A549 (cell line): Measurements from ENCODE around the gene PAFAH2. TPM values are rescaled to one million over a fixed set of nuclear protein-coding genes. Genes with fewer than 3 reads are reported as not detected.

Source experiments
- ATAC-seq, 2 experiments: fragments of 200-7000 bp in 1 of 2; fragments of >200 bp in 1 of 2; cut with Nextera tagmentation in 1 of 2; cut with Tn5 transposase in 1 of 2; 3 replicates each; pipeline versions ENCODE4 v1.8.0 to v1.9.1; 2018 to 2020; ENCODE audit warnings: mild to moderate bottlenecking in 1 of 2, moderate library complexity in 1 of 2
- CTCF ChIA-PET: fragments of 300-600 bp; sonication (Branson Sonifier 250); formaldehyde crosslinking; extraction: SDS; loops from one replicate; lab custom pipeline; 2021; ENCODE audit warnings: antibody characterized with exemption, inconsistent platforms; lab: Yijun Ruan, JAX
- POLR2A ChIA-PET: fragments of 350-600 bp; formaldehyde crosslinking; extraction: SDS; loops from one replicate; lab custom pipeline; 2021; ENCODE audit warnings: antibody characterized with exemption, inconsistent platforms; lab: Yijun Ruan, JAX
- DNase-seq, 2 experiments: peaks; one replicate each; pipeline versions ENCODE4 v3.0.0 to v3.0.0-alpha.2; 2011 to 2016; ENCODE audit warnings: low read depth in 1 of 2, low spot score in 1 of 2
- FAIRE-seq: peaks from 2 replicates; lab custom pipeline; 2011; peaks lifted over from hg19 to GRCh38; lab: Jason Lieb, UNC
- H3K27ac ChIP-seq, 2 experiments: fragments of >200 bp; sonication (Bioruptor Twin); formaldehyde crosslinking; 3 replicates each; pipeline ENCODE4 v1.5.1; 2016 to 2017
- H3K4me1 ChIP-seq: fragments of >200 bp; sonication (Bioruptor Twin); formaldehyde crosslinking; 3 replicates; pipeline ENCODE4 v1.6.1; 2016
- H3K4me2 ChIP-seq: fragments of >200 bp; sonication (Bioruptor Twin); formaldehyde crosslinking; 3 replicates; pipeline ENCODE4 v1.6.1; 2016
- H3K4me3 ChIP-seq: fragments of >200 bp; sonication (Bioruptor Twin); formaldehyde crosslinking; 3 replicates; pipeline ENCODE4 v1.5.1; 2016
- H3K9me3 ChIP-seq: fragments of >200 bp; sonication (Bioruptor Twin); formaldehyde crosslinking; 3 replicates; pipeline ENCODE4 v1.6.1; 2016
- CBX8 ChIP-seq: fragments of 200-600 bp; sonication (generic); IDR thresholded peaks from 2 replicates; pipeline ENCODE4 v1.6.1; 2016
- CEBPB ChIP-seq, 2 experiments: fragments of >200 bp in 1 of 2; sonication (Bioruptor Twin) in 1 of 2; formaldehyde crosslinking in 1 of 2; IDR thresholded peaks; 2 replicates each; pipeline ENCODE4 v1.6.1; 2012 to 2016
- CHD2 ChIP-seq: fragments of 150-350 bp; IDR thresholded peaks from 2 replicates; pipeline ENCODE4 v1.6.1; 2014; ENCODE audit warnings: low read length; ENCODE audit not compliant: partially characterized antibody
- CHD4 ChIP-seq: fragments of 200-600 bp; sonication (generic); IDR thresholded peaks from 2 replicates; pipeline ENCODE4 v1.6.1; 2016; ENCODE audit warnings: antibody characterized with exemption, mild to moderate bottlenecking, borderline replicate concordance
- EHF ChIP-seq: fragments of 250-450 bp; sonication (Bioruptor Pico); IDR thresholded peaks from 2 replicates; pipeline ENCODE4 v1.5.0; 2020; ENCODE audit warnings: mild to moderate bottlenecking
- HOXA7 ChIP-seq: fragments of 250-450 bp; sonication (Bioruptor Pico); IDR thresholded peaks from 2 replicates; pipeline ENCODE4 v1.5.0; 2020; ENCODE audit warnings: mild to moderate bottlenecking, moderate library complexity
- JUN ChIP-seq, 2 experiments: fragments of >200 bp; sonication (Bioruptor Twin); formaldehyde crosslinking; IDR thresholded peaks; 2 replicates in 1 of 2; 3 replicates in 1 of 2; pipeline ENCODE4 v1.6.1; 2016 to 2017
- NR3C1 ChIP-seq: fragments of >200 bp; sonication (Bioruptor Twin); formaldehyde crosslinking; IDR thresholded peaks from 3 replicates; pipeline ENCODE4 v1.6.1; 2017
- PHF8 ChIP-seq: fragments of 200-600 bp; sonication (generic); IDR thresholded peaks from 2 replicates; pipeline ENCODE4 v1.6.1; 2016; ENCODE audit warnings: low read depth, mild to moderate bottlenecking, antibody characterized with exemption, moderate library complexity, borderline replicate concordance
- POLR2AphosphoS2 ChIP-seq: conservative IDR thresholded peaks from 2 replicates; pipeline ENCODE4 v1.6.1; 2012; ENCODE audit warnings: low read length, improper control_type of control experiment, inconsistent platforms
- RARB ChIP-seq: fragments of 250-450 bp; sonication (Bioruptor Pico); IDR thresholded peaks from 2 replicates; pipeline ENCODE4 v1.8.0; 2021; ENCODE audit warnings: mild to moderate bottlenecking, moderate library complexity
- REST ChIP-seq: fragments of 200-600 bp; sonication (generic); IDR thresholded peaks from 2 replicates; pipeline ENCODE4 v1.6.1; 2016; ENCODE audit warnings: antibody characterized with exemption, mild to moderate bottlenecking, moderate library complexity
- SREBF2 ChIP-seq: fragments of 450-650 bp; IDR thresholded peaks from 2 replicates; pipeline ENCODE4 v1.6.1; 2014; ENCODE audit warnings: mild to moderate bottlenecking, moderate library complexity
- TP53 ChIP-seq: fragments of 250-450 bp; sonication (Bioruptor Pico); IDR thresholded peaks from 2 replicates; pipeline ENCODE4 v1.5.0; 2021; ENCODE audit warnings: mild to moderate bottlenecking, moderate library complexity
- ZFP36 ChIP-seq: fragments of 450-650 bp; IDR thresholded peaks from 2 replicates; pipeline ENCODE4 v1.6.1; 2014; ENCODE audit warnings: borderline replicate concordance; ENCODE audit not compliant: partially characterized antibody
- ZNF302 ChIP-seq: fragments of 250-450 bp; sonication (Bioruptor Pico); IDR thresholded peaks from 2 replicates; pipeline ENCODE4 v1.9.0; 2021; ENCODE audit warnings: inconsistent platforms, mild to moderate bottlenecking, moderate library complexity
- WGBS: methylation state at CpG from one replicate; pipeline ENCODE4 v1.1.6; 2017; ENCODE audit errors: missing lambda C conversion rate; 5-methylcytosine and 5-hydroxymethylcytosine counted together
- polyA plus RNA-seq, 4 experiments: library from polyadenylated mRNA; depleted of rRNA in 3 of 4; stranded (reverse); fragments of >200 nt; fragmentation: RNase III in 1 of 4; extraction: RNeasy Plus Mini Kit Qiagen cat#74134 plus additional on column Dnase treatment in 1 of 4; gene quantifications; 2 replicates in 3 of 4; 3 replicates in 1 of 4; pipeline ENCODE4 v1.2.3, GENCODE V29; 2011 to 2017
- TF ChIP-seq, protein P1 (sequence below): fragments of >200 bp; sonication (Bioruptor Twin); formaldehyde crosslinking; IDR thresholded peaks from 3 replicates; pipeline ENCODE4 v1.6.1; 2016
- TF ChIP-seq, protein P2 (sequence below): fragments of 150-350 bp; IDR thresholded peaks from 2 replicates; pipeline ENCODE4 v1.6.1; 2014; ENCODE audit warnings: low read depth, mild to moderate bottlenecking, low read length
- TF ChIP-seq, protein P3 (sequence below): fragments of 250-450 bp; sonication (Bioruptor Pico); IDR thresholded peaks from 2 replicates; pipeline ENCODE4 v1.5.0; 2021; ENCODE audit warnings: mild to moderate bottlenecking, moderate library complexity, borderline replicate concordance

PAFAH2 gene
- polyA plus RNA-seq, 2 of the 4 experiments (the other 2 are of a cell fraction) = 6.3 to 13.7 TPM

DNA sequence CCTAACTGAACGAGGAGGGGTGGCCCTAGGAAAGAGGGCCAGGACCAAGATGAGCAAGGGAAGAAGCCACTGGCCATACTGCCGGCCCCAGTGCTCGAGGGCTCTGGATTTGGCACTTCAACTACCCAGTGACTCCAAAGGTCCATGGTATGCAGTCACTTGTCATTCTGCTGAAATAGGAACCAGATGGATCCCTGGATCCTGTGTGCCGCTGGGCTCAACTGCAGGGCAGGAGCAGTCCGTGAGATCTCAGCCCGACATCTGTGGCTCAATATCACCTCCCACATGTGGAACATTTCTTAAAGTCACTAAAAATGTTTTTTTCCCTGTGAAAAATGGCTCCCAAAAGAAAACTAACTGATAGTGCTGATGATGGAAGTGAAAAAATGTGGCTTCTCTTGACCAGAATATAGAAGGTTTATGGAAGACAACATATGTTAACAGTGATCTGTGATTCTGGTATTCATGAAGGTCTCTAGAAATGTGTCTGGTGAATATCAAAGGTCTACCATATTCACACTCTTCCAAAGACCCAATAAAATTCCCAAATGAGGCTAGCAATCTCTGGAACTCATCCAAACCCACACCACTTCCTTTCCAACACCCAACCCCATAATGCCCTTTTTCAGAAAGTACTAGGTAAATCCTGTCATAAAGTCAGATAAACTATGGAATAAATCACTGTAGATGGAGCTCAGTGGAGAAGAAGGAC is 24.1 kb downstream of the PAFAH2 start:
- FAIRE-seq = no peak

GRCh38 chr1:25971811-25972180 is 26.1 kb downstream of the PAFAH2 start:
- Histone ChIP-seq H3K27ac (no peak overlapping the region), H3K9me3 (no peaks in the 10 kb centered on the region), H3K4me1 (no peaks in the 10 kb centered on the region), H3K4me3 (no peak overlapping the region)
- CTCF ChIA-PET = no interaction called here
- ATAC-seq = no peak
- 100% methylated on average over 1 of the region's 1 CpG for WGBS
- no peak for FAIRE-seq
- TF ChIP-seq PHF8 (no peak), RARB (CRISPR knock-in tag) (no peak), ZFP36 (no peak), TP53 (CRISPR knock-in tag) (no peak), ZNF302 (no peak)
- TF ChIP-seq, protein P1, sequence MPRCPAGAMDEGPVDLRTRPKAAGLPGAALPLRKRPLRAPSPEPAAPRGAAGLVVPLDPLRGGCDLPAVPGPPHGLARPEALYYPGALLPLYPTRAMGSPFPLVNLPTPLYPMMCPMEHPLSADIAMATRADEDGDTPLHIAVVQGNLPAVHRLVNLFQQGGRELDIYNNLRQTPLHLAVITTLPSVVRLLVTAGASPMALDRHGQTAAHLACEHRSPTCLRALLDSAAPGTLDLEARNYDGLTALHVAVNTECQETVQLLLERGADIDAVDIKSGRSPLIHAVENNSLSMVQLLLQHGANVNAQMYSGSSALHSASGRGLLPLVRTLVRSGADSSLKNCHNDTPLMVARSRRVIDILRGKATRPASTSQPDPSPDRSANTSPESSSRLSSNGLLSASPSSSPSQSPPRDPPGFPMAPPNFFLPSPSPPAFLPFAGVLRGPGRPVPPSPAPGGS = no peak
- TF ChIP-seq, all 56 proteins: peak for 0
- H3K4me2 ChIP-seq = no peak overlapping the region
- POLR2A ChIA-PET = no interaction called here
- DNase-seq = no peak

More for the DNA sequence above, 24.1 kb downstream of the PAFAH2 start:
- Histone ChIP-seq H3K4me2 (no peak overlapping the region), H3K4me3 (no peak overlapping the region), H3K9me3 (no peaks in the 10 kb centered on the region), H3K4me1 (no peaks in the 10 kb centered on the region), H3K27ac (no peak overlapping the region)
- CTCF ChIA-PET = no interaction called here
- TF ChIP-seq HOXA7 (CRISPR knock-in tag) = no peak
- no peak for TF ChIP-seq JUN (IDR thresholded peaks at IDR 0.05)
- TF ChIP-seq, protein P2, sequence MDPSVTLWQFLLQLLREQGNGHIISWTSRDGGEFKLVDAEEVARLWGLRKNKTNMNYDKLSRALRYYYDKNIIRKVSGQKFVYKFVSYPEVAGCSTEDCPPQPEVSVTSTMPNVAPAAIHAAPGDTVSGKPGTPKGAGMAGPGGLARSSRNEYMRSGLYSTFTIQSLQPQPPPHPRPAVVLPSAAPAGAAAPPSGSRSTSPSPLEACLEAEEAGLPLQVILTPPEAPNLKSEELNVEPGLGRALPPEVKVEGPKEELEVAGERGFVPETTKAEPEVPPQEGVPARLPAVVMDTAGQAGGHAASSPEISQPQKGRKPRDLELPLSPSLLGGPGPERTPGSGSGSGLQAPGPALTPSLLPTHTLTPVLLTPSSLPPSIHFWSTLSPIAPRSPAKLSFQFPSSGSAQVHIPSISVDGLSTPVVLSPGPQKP = no peak
- no peak for TF ChIP-seq CBX8
- TF ChIP-seq CHD4 = no peak
- TF ChIP-seq EHF (CRISPR knock-in tag) = no peak
- no peak for TF ChIP-seq CHD2
- TF ChIP-seq CEBPB (IDR thresholded peaks at IDR 0.05) = no peak
- no peak for TF ChIP-seq REST
- TF ChIP-seq SREBF2 = no peak
- TF ChIP-seq, protein P3, sequence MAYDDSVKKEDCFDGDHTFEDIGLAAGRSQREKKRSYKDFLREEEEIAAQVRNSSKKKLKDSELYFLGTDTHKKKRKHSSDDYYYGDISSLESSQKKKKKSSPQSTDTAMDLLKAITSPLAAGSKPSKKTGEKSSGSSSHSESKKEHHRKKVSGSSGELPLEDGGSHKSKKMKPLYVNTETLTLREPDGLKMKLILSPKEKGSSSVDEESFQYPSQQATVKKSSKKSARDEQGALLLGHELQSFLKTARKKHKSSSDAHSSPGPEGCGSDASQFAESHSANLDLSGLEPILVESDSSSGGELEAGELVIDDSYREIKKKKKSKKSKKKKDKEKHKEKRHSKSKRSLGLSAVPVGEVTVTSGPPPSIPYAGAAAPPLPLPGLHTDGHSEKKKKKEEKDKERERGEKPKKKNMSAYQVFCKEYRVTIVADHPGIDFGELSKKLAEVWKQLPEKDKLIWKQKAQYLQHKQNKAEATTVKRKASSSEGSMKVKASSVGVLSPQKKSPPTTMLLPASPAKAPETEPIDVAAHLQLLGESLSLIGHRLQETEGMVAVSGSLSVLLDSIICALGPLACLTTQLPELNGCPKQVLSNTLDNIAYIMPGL (CRISPR knock-in tag) = no peak
- TF ChIP-seq PHF8 = no peak
- TF ChIP-seq NR3C1 = no peak
- TF ChIP-seq ZNF302 = no peak
- TF ChIP-seq POLR2AphosphoS2 = no peak
- DNase-seq = no peak
- ATAC-seq = no peak
- POLR2A ChIA-PET = no interaction called here
- WGBS = 90% methylated on average over 6 of the region's 6 CpGs
